ENCODE data around the gene SLC9A2.
A peak's percentile ranks its signal among the peaks of the same experiment; 100 is the strongest.

SLC9A2 gene

DNA sequence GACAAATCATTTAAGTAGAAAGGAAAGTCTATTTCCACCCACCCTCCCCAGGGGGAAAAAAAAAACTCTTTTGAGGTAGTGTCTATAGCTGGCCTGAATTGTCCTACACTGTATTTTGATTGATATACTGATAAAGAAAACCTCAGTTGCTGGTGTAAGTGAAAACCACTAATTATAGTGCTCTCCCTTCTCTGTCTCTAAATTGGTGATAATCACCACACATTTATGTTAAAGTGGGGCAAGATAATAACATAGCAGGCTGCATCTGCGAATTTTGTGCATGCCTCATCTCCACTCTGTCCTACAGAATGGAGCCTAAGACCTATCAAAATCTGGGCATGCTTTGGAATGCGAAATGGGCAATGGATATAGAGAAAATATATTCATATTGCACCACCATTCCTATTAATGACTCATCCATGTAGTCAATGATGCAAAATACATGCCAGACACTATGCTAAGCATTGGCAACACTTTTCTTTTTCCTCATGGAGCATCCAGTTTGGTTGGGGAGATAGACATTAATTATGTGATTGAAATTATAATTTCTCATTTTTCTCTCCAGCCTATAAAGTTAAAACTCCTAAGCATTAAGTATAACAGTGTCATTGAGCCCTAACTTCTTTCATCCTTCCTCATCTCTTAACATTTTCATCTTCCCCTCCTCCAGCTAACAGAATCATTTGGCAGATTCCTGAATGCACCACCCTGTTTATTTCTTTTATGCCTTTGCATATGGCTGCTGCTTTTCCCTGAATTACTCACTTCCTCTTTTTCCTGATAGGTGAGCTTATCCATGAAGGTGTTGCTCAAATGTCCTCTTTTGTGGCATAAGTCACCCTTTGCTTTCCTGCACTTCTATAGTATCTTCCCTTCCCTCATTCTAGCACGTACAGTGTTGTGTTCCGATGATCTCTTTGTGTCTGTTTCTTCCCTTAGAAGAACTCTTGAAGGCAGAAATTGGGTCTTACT, 58.2 kb downstream of the SLC9A2 start:
- no peak for DNase-seq

DNA sequence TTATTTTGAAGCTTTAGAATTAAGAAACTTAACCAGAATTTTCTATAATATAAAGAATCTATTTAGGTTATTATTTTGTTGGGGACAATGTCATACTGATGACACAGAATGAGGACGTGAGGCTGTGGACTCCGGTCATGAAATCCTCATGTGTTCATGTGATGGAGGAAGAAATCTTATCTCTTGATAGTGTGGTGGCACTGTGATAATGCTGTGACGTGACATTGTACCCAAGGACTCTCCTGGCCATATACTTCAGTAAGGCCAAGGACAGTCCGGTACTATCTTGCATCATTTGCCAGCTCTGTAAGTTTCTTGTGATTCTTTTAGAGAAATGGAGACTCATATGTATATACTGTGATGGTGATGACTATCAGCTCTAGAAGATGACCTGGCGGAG, 59.1 kb downstream of the SLC9A2 start:
- no peak for DNase-seq

DNA sequence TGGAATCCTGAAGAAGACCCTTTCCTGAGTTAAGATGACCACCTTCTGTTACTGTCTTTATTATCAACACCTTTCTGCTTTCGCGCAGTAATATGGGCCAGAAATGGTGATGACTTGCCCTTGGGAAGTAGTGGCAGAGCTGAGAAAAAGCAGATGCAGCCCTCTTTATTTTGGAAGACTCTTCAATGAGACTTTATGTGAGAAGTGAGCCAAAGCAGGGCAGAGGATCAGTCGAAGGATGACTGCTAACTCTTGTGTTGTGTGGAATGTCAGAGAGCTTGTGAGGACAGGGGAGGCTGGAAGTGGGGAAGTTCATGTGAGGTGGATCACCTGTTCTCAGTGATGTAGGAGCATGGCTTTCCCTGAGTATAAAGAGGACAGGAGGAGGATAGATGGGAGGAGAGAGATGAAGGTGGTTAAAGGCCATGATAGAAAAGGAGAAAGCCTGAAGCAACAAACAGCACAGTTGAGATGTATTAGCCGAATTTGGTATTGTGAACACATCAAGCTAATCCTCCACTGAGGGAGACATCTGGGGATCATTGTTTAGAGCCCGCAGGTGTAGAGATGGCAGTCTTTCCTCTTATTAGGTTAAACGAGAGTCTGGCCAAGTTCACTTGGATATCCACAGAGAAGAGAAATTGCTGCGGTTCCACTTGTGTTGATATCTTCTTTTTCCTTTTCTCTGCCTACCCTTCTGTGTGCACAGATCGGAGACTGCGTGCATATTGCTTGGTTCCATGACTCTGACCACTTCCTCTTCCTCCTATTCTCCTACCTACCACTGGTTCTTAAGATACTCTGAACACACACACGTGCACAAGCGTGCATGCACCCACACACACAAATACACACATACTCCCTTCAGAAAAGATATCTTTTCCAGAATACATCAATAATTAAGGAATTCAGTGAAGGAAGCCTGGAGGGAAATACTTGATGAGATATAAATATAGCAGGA, 67.4 kb downstream of the SLC9A2 start:
- DNase-seq: no peak

DNA sequence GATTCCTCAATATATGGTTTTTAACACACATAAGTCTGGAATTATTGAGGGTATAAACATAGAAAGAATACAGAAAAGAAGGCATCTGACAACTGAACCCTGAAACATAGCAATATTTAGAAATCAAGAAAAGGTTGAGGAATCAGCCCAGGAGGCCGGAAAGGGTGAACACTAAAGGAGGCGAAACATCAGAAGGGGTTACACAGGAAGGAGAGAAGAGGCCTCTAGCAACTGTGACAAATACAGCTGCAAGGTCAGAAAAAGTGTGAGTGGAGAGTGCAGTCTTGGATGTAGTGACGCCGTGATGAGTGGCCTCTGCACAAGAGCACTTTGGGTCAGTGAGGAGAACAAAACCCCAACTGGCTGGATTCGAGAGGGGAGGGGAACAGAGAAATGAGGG, 70.7 kb downstream of the SLC9A2 start:
- no peak for DNase-seq

DNA sequence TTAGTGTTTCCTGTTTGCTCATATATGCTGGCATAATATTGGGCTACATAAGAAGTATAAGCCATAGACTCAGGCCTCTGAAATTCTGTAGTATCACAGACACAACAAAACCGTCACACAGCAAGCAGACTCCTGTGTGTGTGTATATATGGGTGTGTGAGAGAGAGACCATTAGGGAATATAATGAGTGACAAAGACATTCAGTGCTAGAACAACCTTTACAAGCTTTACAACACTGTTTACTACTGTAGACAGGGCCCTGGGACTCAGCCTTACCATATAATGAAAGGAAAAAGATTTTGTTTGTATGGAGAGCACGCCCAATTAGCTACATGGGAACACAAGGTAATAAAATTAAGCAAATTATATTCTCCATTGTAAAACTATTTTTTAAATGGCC, 77.1 kb downstream of the SLC9A2 start:
- DNase-seq: no peak

DNA sequence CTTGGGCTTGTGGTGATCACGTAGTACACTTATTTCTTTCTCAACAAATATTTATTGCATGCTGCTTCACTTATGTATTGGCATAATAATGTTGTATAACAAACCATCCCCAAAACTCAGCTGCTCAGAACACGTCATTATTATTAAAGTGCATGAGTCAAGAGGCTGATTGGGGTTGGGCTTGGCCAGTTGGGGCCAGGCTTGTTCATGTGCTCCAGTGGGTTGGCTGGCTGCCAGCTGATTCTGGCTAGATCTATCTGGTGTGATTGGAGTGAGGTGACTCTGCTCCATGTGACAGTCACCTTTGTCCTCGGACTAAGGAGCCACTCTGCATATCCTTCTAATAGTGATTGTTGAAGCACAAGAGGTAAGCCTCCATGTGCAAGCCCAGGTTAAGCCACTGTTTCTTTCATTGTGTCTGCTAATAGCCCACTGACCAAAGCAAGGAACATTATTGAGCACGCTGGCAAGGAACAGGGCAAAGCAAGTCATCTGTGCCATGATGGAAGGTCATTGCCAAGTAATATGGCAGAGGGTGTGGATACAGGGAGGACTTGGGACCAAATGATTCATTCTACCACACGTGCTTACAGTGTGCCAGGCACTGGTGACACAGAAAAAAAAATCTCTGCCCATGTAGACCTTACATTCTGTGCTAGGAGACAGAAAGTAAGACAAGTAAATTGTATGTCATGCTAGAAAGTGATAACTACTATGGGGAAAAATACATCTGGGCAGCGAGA, 79.2 kb downstream of the SLC9A2 start:
- no peak for DNase-seq

DNA sequence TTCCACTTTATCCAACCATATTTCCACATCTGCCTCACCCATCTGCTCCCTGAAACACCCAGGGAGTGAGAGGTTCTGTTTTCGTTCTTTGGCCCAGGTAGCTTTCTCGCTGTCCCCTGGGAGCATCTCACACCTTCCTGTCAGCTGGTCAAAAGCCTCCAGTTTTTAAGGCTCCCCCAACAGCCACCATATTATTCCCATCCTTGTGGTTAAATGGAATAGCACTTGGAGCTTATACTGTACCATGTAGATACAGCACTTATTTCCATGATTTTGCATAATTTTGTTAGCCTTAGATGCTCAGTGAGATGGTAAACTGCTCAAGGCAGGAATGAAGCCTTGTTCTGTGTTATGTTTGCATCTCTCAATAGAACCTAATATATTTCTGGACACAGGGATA, 84.0 kb downstream of the SLC9A2 start:
- no peak for DNase-seq

DNA sequence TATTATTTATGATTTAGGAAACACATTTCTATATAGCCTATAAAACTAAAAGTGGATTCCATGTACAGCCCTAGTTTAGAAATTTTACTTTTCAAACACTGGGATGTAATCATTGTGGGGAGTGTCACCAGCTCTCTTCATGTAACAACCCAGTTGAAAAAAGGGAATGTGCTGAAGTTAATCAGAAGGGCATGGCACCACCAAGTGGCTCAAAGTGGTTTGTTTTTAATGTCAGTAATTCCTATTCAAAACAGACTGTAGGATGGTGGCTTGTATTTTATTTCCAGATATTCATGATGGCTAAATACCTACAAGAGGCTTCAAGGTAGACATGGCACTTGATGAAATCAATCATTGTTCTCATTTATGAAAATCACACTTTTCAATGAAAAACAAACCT, 84.4 kb downstream of the SLC9A2 start:
- DNase-seq: peak; percentile 14

DNA sequence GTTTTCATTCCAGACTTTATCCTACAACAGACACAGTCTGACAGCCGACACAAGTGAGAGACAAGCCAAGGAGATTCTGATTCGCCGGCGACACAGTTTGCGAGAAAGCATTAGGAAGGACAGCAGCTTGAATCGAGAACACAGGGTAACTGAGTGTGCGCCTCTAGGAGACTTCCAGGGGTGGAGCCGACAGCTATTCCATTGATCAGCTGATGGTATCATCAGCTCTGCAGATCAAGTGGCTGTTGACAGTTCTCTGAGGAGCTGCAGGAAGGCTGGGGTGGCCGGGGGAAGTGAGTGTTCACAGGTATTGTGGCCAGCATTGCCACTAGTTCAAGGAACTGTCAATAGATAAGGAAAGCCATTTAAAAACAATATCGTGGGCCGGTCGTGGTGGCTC, 85.2 kb downstream of the SLC9A2 start:
- DNase-seq: no peak

DNA sequence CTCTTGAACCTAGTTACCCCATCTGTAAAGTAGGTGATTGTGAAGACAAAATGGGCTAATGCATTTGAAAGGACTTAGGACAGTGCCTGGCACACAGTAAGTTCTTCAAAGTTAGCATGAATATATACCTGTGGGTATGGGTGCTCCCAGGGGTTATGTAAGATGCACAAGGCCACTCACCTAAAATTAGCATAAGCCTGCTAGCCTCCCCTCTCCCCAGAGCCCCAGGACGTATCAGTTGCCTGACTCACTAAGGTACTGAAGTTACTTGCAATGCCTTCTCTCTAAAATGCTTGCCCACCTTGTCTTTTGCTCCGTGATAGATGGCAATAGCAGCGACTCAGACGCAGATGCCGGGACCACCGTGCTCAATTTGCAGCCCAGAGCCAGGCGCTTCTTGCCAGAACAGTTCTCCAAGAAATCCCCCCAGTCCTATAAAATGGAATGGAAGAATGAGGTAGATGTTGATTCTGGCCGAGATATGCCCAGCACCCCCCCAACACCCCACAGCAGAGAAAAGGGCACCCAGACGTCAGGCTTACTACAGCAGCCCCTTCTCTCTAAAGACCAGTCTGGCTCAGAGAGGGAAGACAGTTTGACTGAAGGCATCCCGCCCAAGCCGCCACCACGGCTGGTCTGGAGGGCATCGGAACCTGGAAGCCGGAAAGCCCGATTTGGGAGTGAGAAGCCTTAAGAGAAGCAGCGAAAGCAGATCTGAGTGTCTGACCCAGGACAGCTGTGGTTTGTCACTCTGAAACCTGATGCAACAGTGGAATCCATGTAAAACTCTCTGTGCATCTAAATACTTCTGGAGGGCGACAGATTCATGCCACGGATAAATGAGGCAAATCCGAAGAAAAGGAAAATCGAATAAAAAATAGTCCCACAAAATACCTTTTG, 88.7 kb downstream of the SLC9A2 start:
- no peak for DNase-seq

DNA sequence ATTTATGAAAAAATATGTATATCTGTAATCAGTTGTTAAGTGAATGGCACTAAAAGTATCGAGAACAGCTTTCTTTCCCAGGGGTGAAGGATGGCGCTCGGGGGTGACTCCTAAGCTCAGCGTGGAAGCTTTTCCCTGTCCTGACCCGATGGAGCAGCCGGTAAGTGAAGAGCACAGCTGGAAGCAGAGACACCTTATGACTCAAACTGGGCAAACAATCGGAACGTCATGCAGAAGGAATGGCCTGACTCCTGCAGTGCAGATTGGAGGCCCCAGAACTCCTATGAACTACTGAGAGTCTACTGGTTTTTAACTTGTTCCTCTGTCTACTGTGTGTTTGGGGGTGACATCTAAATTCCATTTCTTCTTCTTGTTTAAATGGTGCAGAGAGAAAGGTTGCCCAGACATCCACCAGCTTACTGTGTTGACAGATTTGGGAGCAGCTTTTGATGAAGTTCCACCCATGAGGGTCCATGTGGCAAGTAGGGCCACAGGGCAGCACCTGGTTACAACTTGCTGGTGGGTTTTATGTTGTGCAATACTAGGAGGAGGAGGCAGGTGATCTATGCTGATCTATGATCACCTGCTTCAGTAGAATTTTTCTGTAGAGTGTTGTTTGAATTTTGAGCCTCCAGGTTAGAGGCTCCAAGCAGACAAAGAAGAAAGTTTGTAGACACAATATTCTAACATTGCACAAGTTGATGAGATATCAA, 89.7 kb downstream of the SLC9A2 start:
- DNase-seq: no peak

DNA sequence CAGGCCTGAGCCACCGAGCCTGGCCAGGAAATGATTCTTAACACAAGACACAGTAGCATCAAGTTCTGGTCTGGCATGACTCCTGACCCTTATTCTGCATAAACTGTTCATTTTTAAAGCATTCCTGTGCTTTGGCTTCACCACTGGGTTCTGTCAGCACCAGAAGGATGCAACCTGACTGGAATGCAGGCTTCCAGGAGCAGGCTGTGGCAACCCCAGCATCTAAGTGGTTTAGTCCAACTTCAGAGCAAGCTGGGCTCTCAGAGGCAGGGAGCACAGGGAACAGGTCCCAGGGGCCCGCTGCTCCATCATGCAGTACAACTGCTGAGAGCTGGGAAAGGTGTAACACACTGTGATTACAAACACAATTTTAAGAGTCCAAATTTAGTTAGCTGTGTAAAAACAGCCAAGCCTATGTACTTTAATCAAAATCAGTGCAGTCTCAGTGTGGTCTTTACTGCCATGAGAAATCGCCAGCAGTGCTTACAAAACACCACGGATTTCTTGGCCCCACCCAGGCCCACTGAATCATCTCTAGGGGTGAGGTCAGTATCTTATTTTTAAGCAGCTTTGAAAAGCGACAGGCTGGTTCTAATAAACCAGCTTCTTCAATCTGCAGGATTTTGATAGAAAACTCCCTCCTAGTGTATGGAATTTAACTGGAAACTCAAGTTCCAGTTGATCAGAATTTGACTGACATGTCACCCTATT, 98.1 kb downstream of the SLC9A2 start:
- DNase-seq: no peak

DNA sequence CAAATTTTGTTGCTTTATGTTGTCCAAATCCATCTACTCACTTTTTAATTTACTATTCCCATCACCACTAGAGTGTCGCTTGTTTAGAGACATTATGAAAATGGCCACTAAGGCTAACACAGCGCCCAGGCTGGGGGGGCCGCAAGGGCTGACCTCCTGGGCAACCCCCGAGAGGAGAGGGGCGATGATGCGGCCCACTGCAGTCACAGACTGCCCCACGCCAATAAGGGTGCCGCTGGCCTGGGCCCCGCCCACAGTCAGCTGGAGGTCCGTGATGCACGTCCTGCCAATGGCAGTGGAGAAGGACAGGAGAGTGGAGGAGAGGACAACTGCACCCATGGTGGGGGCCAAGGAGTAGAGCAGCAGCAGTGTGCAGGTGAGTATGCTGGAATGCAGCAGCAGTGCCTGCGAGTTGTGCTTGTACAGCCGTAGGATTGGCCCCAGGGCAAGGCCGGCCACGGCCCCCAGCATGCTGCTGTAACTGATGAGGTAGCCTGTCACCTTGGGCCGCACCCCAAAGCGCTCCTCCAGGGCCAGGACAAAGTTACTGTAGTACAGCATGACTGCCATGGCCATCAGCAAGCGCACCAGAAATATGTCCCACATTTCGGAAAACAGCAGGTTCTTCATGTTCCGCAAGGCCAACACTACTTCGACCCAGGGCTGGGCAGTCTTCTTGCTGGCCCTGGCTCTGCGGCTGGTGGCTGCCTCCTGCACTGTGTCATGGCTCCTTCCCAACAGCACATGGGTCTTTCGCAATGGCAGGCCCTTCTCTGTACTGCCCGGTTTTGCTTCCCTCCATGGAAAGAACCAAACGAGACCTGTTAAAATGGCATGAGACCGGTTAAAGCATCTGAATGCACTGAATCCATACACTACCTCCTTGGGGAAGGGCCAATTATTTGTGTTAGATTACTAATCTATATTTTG, 99.3 kb downstream of the SLC9A2 start:
- no peak for DNase-seq

DNA sequence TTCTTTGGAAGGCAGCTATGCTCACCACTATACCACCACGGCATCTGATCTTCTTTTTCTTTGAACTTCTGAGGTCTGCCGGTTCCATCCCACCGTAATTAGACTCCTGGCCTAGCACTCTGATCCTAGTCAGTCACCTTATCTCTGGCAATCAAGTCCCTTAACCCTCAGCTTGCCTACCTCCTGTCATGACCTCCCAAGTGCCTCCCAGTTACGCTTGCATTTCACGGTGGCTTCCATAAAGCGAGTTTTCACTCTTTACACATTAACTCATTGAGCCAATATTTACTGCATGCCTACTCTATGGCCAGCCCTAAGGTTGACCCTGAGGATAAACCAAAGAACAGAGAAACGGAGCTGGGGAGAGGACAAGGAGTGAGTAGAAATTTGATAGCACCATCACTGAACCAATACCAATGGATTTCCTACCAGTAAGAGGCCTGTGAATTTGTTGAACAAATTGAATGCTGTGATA, 104.7 kb downstream of the SLC9A2 start:
- no peak for DNase-seq

DNA sequence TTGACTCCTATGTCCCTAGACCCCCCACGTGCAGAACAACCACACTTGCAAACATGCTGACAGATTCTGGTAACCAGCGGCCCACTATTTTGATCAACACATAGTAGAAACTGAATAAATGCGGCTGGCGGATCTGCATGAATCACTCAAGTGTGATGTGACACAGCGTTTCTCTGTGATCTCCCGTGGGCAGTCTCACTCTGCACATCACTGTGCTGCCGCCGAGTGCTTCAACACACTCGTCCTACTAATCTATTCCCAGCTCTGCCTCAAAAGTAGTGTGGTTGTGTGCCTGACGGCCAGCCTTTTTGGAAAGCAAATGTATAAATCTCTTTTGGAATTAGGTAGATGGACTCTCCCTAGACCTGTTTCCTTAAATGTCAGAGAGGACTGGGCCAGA, 105.2 kb downstream of the SLC9A2 start:
- DNase-seq: no peak

DNA sequence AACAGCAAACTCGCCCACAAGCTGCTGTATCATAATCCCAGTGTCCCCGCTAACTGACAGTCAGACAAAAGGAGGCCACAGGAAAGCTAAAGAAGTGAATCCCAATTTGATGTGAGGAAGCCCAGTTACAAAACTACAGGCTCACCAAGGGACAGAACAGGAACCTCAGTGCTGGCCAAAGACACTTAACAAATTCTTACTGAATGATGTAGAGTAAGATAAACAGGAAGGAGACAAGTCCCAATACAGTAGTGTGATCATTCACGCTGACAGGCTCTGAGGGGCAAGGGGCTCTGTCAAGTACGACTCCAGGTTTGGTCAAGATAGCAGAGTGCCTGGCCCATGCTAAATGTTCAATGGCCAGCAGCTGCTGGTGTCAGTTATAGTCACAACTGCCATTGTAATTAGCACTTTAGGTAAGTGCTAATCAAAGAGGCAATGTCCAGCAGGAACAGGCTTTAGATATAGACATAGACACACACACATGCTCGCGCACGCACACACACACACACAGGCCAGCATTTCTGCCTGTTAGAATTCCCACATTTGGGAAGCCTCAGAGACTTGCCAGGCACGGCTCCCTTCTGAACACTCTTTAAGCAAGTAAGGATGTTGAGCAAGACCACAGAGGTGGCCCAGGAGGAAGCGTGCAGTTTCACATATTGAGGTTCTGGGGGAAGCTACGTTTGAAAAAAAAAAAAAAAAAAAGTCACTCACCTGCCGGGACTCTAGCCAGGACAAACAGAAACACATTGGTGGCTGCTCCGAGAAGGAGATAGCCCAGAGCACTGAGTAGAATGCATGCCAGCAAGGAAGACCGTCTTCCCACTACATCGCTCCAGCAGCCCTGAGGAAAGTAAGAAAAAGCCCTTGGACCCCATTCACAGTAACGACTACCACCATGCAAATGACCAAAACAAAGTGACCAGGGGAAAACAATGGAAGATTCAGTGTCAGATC, 107.1 kb downstream of the SLC9A2 start:
- DNase-seq: no peak

DNA sequence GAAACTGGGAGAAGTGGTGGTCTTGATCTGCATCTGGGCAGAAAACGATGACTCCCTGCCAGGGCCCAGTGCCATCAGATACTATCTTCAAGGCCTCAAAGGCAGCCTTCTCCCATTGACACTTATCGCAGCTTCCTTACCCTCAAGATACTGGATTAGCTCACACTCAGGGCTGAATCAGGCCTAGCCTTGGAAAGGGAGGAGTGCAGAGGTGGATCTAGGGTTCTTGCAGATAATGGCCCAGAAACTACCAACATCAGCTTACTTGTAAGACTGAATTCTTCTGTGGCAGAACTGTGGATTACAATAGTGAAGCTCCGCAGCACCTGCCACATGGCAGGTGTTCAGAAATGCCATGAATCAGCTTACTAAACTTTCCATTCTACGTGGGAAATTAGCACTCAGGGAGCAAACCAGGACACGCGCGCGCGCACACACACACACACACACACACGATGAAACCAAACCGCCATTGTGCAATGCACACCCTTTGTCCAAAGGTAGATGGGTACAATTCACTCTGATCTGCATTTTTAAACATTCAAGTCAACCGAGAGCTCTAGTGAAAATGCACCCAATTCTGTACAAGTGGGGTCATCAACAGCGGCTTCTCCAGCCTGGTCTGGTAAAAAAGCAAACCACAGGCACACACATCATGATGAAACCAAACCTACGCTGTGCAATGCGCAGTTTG, 116.2 kb downstream of the SLC9A2 start:
- DNase-seq: no peak

DNA sequence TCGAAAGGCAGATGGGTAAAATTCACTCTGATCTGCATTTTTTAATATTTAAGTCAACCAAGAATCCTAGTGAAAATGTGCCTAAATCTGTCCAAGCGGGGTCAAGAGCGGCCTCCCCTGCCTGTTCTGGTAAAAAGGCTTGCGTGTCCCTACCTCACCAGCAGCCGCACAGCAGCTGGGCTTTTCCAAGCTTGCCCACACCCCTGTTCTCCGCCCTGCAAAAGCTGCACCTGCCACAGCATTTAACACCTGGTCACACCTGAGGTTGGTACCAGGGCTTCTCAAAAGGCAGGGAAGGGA, 116.7 kb downstream of the SLC9A2 start:
- no peak for DNase-seq

Measured in NCI-H226 (cell line).